RWPE2 (cell line): Measurements from ENCODE around the gene IPO5.

ENCODE experiments used
- ATAC-seq: fragments of 200-7000 bp; cut with Tn5 transposase; 3 replicates; pipeline ENCODE4 v1.9.1; 2021; ENCODE audit warnings: low read depth
- DNase-seq: peaks from one replicate; pipeline ENCODE4 v3.0.0-alpha.2; 2020; ENCODE audit warnings: low spot score
- H3K27ac ChIP-seq: fragments of 450-650 bp; 2 replicates; pipeline ENCODE4 v1.5.1; 2017; ENCODE audit warnings: mild to moderate bottlenecking; ENCODE audit not compliant: poor library complexity, severe bottlenecking
- H3K27me3 ChIP-seq: fragments of 250-450 bp; sonication (Bioruptor Pico); 2 replicates; pipeline ENCODE4 v1.5.1; 2021; ENCODE audit warnings: mild to moderate bottlenecking, moderate library complexity; ENCODE audit not compliant: insufficient read depth, poor library complexity, severe bottlenecking
- H3K36me3 ChIP-seq: fragments of 250-450 bp; sonication (Bioruptor Pico); 2 replicates; pipeline ENCODE4 v1.5.1; 2020; ENCODE audit warnings: low read depth, mild to moderate bottlenecking, moderate library complexity
- H3K4me1 ChIP-seq: fragments of 250-450 bp; sonication (Bioruptor Pico); 2 replicates; pipeline ENCODE4 v1.5.1; 2021; ENCODE audit warnings: mild to moderate bottlenecking, moderate library complexity; ENCODE audit not compliant: insufficient read depth, poor library complexity, severe bottlenecking
- H3K4me3 ChIP-seq: fragments of 250-450 bp; sonication (Bioruptor Pico); 2 replicates; pipeline ENCODE4 v1.5.1; 2021; ENCODE audit warnings: mild to moderate bottlenecking, moderate library complexity; ENCODE audit not compliant: severe bottlenecking
- H3K9me3 ChIP-seq: fragments of 250-450 bp; sonication (Bioruptor Pico); 2 replicates; pipeline ENCODE4 v1.5.1; 2021; ENCODE audit warnings: mild to moderate bottlenecking, moderate library complexity; ENCODE audit not compliant: severe bottlenecking
- CTCF ChIP-seq: fragments of 450-650 bp; IDR thresholded peaks from one replicate; pipeline ENCODE4 v1.5.1; 2017; ENCODE audit warnings: mild to moderate bottlenecking, moderate library complexity; ENCODE audit not compliant: poor library complexity, severe bottlenecking

The IPO5 gene

DNA sequence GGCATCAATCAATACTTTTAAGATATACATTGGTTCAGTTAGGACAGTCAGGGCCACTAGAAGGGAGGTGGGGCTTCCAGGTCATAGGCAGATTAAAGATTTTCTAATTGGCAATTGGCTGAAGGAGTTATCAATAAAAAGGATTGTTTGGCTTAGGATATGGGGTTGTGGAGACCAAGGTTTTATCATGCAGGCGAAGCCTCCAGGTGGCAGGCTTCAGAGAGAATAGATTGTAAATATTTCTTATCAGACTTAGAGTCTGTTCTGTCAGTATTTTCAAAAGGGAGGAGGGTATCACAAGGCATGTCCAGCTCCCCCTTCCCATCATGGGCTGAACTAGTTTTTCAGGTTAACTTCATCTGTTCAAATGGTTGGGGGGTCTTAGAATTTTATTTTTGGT lies 112.0 kb downstream of the IPO5 start:
- Histone ChIP-seq H3K9me3 (no peaks in the 10 kb centered on the region), H3K27me3 (no peaks in the 10 kb centered on the region), H3K4me3 (no peak overlapping the region), H3K27ac (no peak overlapping the region), H3K36me3 (no peaks in the 10 kb centered on the region), H3K4me1 (no peaks in the 10 kb centered on the region)
- ATAC-seq, result no peak
- TF ChIP-seq CTCF, result peak; percentile 13
- DNase-seq, result no peak

GRCh38 chr13:98066636-98067035 lies 113.2 kb downstream of the IPO5 start:
- no peak for TF ChIP-seq CTCF
- no peak for DNase-seq
- Histone ChIP-seq H3K27me3 (no peaks in the 10 kb centered on the region), H3K27ac (no peak overlapping the region), H3K36me3 (no peaks in the 10 kb centered on the region), H3K4me3 (no peak overlapping the region), H3K4me1 (no peaks in the 10 kb centered on the region), H3K9me3 (no peaks in the 10 kb centered on the region)
- ATAC-seq, result no peak

DNA sequence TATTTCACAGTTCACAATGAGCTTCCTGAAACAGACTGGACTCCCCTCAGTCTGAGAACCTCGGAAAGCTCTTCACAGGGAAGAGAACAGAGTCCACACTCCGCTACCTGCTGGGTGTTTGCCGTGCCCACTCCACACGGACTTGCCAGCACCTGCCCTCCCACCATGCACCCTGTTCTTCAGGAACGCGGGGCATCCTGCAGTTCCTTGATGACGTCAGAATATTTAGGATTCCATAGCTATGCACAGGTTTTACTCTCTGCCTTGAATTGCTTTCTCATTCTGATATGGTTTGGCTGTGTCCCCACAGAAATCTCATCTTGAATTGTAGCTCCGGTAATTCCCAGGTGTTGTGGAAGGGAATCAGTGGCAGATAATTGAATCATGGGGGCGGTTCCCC lies 115.0 kb downstream of the IPO5 start:
- no peak for TF ChIP-seq CTCF
- Histone ChIP-seq H3K9me3 (no peaks in the 10 kb centered on the region), H3K36me3 (no peaks in the 10 kb centered on the region), H3K4me3 (peak overlapping the region; percentile 5), H3K27ac (no peak overlapping the region), H3K27me3 (no peaks in the 10 kb centered on the region), H3K4me1 (no peaks in the 10 kb centered on the region)
- DNase-seq (no peak), ATAC-seq (peak; percentile 90)

- H3K4me1 ChIP-seq, result no peaks in the 10 kb centered on the region
- H3K27me3 ChIP-seq, result no peaks in the 10 kb centered on the region
- no peaks in the 10 kb centered on the region for H3K36me3 ChIP-seq
- no peak overlapping the region for H3K4me3 ChIP-seq
- DNase-seq, result no peak
- H3K9me3 ChIP-seq, result no peaks in the 10 kb centered on the region
- TF ChIP-seq CTCF, result no peak
- H3K27ac ChIP-seq, result no peak overlapping the region
- ATAC-seq, result no peak
These were observed 116.5 kb downstream of the IPO5 start for GRCh38 chr13:98069985-98070384.

- no peaks in the 10 kb centered on the region for H3K36me3 ChIP-seq
- H3K9me3 ChIP-seq, result no peaks in the 10 kb centered on the region
- no peaks in the 10 kb centered on the region for H3K27me3 ChIP-seq
- ATAC-seq, result no peak
- H3K4me3 ChIP-seq, result no peak overlapping the region
- H3K27ac ChIP-seq, result no peak overlapping the region
- no peaks in the 10 kb centered on the region for H3K4me1 ChIP-seq
- TF ChIP-seq CTCF, result no peak
- no peak for DNase-seq
These were observed 117.8 kb downstream of the IPO5 start for GRCh38 chr13:98071316-98071715.
